Activated CD4-positive, alpha-beta T cell treated with anti-CD3 and anti-CD28 coated beads for 48 hours (primary cell): ENCODE measurements around the gene CSRP2.

Experiments
- DNase-seq: peaks from one replicate; pipeline ENCODE4 v3.0.0-alpha.2; 2020

CSRP2 gene

GRCh38 chr12:76859611-76860010, 19.2 kb downstream of the CSRP2 start:
- no peak for DNase-seq

GRCh38 chr12:76856018-76856644, 22.7 kb downstream of the CSRP2 start:
- no peak for DNase-seq

- no peak for DNase-seq
These were observed 23.5 kb downstream of the CSRP2 start for GRCh38 chr12:76855271-76855670.

- no peak for DNase-seq
These were observed 26.7 kb downstream of the CSRP2 start for GRCh38 chr12:76852106-76852505.

- DNase-seq: no peak
These were observed 30.7 kb downstream of the CSRP2 start for GRCh38 chr12:76848132-76848531.

- DNase-seq: no peak
These were observed 31.6 kb downstream of the CSRP2 start for GRCh38 chr12:76847260-76847659.

- DNase-seq: no peak
These were observed 42.2 kb downstream of the CSRP2 start for GRCh38 chr12:76836633-76837032.

GRCh38 chr12:76830436-76830835, 48.4 kb downstream of the CSRP2 start:
- DNase-seq: no peak

- no peak for DNase-seq
These were observed 57.8 kb downstream of the CSRP2 start for GRCh38 chr12:76820888-76821482.

- no peak for DNase-seq
These were observed 64.8 kb downstream of the CSRP2 start for GRCh38 chr12:76813972-76814371.

- DNase-seq: no peak
These were observed 65.6 kb downstream of the CSRP2 start for GRCh38 chr12:76813265-76813664.

GRCh38 chr12:76811976-76812375, 66.8 kb downstream of the CSRP2 start:
- no peak for DNase-seq

GRCh38 chr12:76810671-76811419, 68.0 kb downstream of the CSRP2 start:
- no peak for DNase-seq
